Measurements from ENCODE around the gene MYT1.

- TF ChIP-seq, protein P1, sequence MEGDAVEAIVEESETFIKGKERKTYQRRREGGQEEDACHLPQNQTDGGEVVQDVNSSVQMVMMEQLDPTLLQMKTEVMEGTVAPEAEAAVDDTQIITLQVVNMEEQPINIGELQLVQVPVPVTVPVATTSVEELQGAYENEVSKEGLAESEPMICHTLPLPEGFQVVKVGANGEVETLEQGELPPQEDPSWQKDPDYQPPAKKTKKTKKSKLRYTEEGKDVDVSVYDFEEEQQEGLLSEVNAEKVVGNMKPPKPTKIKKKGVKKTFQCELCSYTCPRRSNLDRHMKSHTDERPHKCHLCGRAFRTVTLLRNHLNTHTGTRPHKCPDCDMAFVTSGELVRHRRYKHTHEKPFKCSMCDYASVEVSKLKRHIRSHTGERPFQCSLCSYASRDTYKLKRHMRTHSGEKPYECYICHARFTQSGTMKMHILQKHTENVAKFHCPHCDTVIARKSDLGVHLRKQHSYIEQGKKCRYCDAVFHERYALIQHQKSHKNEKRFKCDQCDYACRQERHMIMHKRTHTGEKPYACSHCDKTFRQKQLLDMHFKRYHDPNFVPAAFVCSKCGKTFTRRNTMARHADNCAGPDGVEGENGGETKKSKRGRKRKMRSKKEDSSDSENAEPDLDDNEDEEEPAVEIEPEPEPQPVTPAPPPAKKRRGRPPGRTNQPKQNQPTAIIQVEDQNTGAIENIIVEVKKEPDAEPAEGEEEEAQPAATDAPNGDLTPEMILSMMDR (IDR thresholded peaks at IDR 0.05 in 2 of 3, conservative IDR thresholded peaks at IDR 0.05 in 1 of 3; ENCODE audit: borderline replicate concordance in 1 of 3, insufficient read depth in 1 of 3, low read depth in 2 of 3, low read length in 2 of 3) = no peak
- no peak for TF ChIP-seq MAX (IDR thresholded peaks at IDR 0.05)
- TF ChIP-seq EZH2 (IDR thresholded peaks at IDR 0.05) = no peak
- no peak for TF ChIP-seq REST (IDR thresholded peaks at IDR 0.05; ENCODE audit: low read depth)
- no peak for TF ChIP-seq SP1 (IDR thresholded peaks at IDR 0.05; ENCODE audit: low read depth)
- no peak for TF ChIP-seq TCF7L2 (IDR thresholded peaks at IDR 0.05; ENCODE audit: borderline replicate concordance, extremely low read depth, insufficient read depth, insufficient read length)
These were observed 45.0 kb upstream of the MYT1 start for GRCh38 chr20:64119301-64119680.

Measured in HCT116 (cell line).